Gastroesophageal sphincter (tissue), 3 donors: ENCODE data around the gene SNX25.

ENCODE experiments used
- CTCF ChIP-seq, 4 experiments: fragments of 200-600 bp in 2 of 4; fragments of 450-650 bp in 2 of 4; sonication (generic) in 1 of 4; IDR thresholded peaks; one replicate each; pipeline ENCODE4 v1.5.1; 2017 to 2019; ENCODE audit warnings: antibody characterized with exemption in 4 of 4, mild to moderate bottlenecking in 2 of 4, moderate library complexity in 2 of 4
- EP300 ChIP-seq: sonication (generic); formaldehyde crosslinking; IDR thresholded peaks from one replicate; pipeline ENCODE4 v1.6.1; 2017; ENCODE audit warnings: antibody characterized with exemption, mild to moderate bottlenecking
- POLR2A ChIP-seq, 2 donors: fragments of 450-650 bp; IDR thresholded peaks; one replicate each; pipeline ENCODE4 v1.6.1; 2017; ENCODE audit warnings: antibody characterized with exemption in 2 of 2, mild to moderate bottlenecking in 2 of 2, moderate library complexity in 1 of 2
- POLR2AphosphoS5 ChIP-seq: sonication (generic); formaldehyde crosslinking; IDR thresholded peaks from one replicate; pipeline ENCODE4 v1.6.1; 2017; ENCODE audit warnings: antibody characterized with exemption

- TF ChIP-seq EP300: no peak
- no peak for TF ChIP-seq CTCF (IDR thresholded peaks at IDR 0.05)
- no peak for TF ChIP-seq POLR2A (IDR thresholded peaks at IDR 0.05)
- TF ChIP-seq POLR2AphosphoS5: no peak
These were observed 28.9 kb downstream of the SNX25 start for GRCh38 chr4:185238215-185238681.
